ENCODE measurements around the gene SPATA7.
A peak's percentile ranks its signal among the peaks of the same experiment; 100 is the strongest.

SPATA7 gene

GRCh38 chr14:88439088-88439487 is 53.6 kb downstream of the SPATA7 start:
- Mint-ChIP-seq H3K4me3 (no peak overlapping the region), H3K9me3 (peaks cover 4% of the 10 kb centered on the region), H3K27ac (no peak overlapping the region), H3K27me3 (no peaks in the 10 kb centered on the region), H3K36me3 (ENCODE audit: low read depth) (peaks cover 8% of the 10 kb centered on the region), H3K4me1 (no peaks in the 10 kb centered on the region)
- DNase-seq = no peak
- ATAC-seq = no peak

DNA sequence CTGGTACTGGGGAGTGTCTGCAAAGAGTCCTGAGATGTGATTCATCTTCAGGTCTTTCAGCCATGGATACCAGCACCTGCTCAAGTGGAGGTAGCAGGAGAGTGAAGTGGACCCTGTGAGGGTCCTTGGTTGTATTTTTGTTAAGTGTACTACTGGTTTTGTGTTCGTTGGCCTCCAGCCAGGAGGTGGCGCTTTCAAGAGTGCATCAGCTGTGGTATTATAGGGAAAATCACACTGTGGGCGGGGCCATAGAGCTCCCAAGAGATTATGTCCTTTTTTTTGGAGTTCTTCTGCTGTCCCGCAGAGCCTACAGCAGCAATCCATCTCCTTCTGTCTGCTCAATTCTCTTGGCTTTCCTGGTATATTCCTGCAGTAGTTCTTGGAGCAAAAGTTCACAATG is 66.8 kb downstream of the SPATA7 start:
- H3K27ac Mint-ChIP-seq = no peak overlapping the region
- DNase-seq = no peak
- peaks cover 12% of the 10 kb centered on the region for H3K9me3 Mint-ChIP-seq
- H3K36me3 Mint-ChIP-seq (ENCODE audit: low read depth) = peaks cover 41% of the 10 kb centered on the region
- H3K4me1 Mint-ChIP-seq = no peaks in the 10 kb centered on the region
- no peak overlapping the region for H3K4me3 Mint-ChIP-seq
- no peak for ATAC-seq
- H3K27me3 Mint-ChIP-seq = no peaks in the 10 kb centered on the region

DNA sequence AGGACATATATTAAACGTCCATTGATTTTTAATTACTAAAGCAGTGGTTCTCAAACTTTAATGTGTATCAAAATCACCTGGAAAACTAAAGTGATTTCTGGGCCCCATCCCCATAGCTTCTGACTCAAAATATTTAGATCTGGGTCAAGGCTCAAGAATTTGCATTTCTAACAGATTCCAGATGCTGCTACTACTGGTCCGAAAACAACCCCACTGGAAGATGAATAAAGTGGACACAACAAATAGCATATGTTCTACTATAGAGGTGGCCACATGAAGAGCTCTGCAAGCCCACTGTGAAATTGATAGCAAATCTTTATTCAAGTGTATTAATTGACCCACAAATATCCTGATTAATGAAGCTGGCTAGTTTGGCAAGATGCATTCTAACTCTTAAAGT is 69.4 kb downstream of the SPATA7 start:
- DNase-seq (no peak), ATAC-seq (no peak)
- Mint-ChIP-seq H3K36me3 (ENCODE audit: low read depth) (peaks cover 36% of the 10 kb centered on the region), H3K4me1 (no peaks in the 10 kb centered on the region), H3K4me3 (no peak overlapping the region), H3K9me3 (peaks cover 12% of the 10 kb centered on the region), H3K27ac (no peak overlapping the region), H3K27me3 (no peaks in the 10 kb centered on the region)

GRCh38 chr14:88463318-88463717 is 77.9 kb downstream of the SPATA7 start:
- no peak overlapping the region for H3K4me3 Mint-ChIP-seq
- H3K27me3 Mint-ChIP-seq = no peaks in the 10 kb centered on the region
- peaks cover 13% of the 10 kb centered on the region for H3K36me3 Mint-ChIP-seq (ENCODE audit: low read depth)
- no peak overlapping the region for H3K27ac Mint-ChIP-seq
- no peaks in the 10 kb centered on the region for H3K4me1 Mint-ChIP-seq
- peak; percentile 2 for DNase-seq
- ATAC-seq = no peak
- H3K9me3 Mint-ChIP-seq = peaks cover 5% of the 10 kb centered on the region

DNA sequence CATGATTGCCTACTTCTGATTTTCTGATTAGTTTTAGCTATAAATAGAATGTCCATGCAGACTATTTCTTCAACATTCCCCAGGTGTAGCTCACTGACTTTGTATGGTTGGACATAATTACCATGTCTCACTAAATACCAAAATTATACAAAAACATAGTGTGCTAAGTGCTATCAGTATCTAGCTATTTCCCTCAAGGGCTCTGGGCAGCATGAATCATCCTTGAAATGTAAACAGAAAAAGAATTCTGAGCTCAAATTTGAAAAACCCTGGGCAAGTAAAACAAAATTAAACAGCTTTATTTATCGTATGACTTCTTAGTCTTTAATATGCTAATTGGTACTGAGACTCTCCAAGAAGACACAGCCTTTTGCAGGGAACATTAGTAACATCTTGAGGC is 82.9 kb downstream of the SPATA7 start:
- H3K9me3 Mint-ChIP-seq = no peaks in the 10 kb centered on the region
- H3K36me3 Mint-ChIP-seq (ENCODE audit: low read depth) = no peaks in the 10 kb centered on the region
- H3K27me3 Mint-ChIP-seq = no peaks in the 10 kb centered on the region
- ATAC-seq (no peak), DNase-seq (no peak)
- no peak overlapping the region for H3K4me3 Mint-ChIP-seq
- no peak overlapping the region for H3K27ac Mint-ChIP-seq
- no peaks in the 10 kb centered on the region for H3K4me1 Mint-ChIP-seq

DNA sequence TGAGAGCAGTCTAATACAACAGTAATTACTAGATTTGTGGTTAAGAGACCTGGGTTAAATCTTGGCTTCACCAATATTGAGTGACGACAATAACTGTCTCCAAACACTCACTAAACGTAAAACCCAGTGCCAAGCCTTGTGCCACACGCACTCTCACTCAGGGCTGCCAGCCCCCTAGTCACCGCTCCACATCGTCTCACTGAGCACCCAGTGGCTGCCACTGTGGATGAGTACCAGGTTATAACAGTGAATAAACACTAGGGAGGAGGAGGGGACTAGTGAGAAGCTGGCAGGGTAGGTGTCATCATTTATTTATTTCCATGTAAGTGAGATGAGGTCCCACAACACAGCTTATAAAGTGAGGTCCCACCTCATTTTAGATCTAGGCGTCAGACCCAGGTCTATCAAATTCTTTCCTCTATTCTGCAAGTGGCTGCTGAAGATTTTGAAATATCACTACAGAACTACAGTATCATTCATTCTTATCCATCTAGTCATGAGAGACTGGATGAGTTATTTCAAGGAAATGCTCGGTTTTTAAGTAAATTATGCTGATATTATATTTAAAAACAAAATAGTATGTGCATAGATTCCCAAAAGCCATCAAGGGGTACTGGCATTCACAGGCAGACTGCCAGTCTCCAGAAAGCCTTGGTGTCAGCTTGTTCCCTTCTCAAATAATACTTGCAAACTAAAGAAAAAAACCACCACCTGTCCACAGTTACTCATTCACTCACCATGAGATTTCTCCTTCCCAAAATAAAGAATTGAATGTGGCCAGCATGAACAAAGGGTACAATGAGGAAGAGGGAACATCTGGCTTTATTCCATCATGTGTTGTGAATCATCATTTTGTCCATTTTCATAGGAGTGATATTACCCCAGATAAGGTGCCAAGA is 85.3 kb downstream of the SPATA7 start:
- no peak overlapping the region for H3K4me3 Mint-ChIP-seq
- H3K27ac Mint-ChIP-seq = no peak overlapping the region
- no peak for DNase-seq
- no peaks in the 10 kb centered on the region for H3K9me3 Mint-ChIP-seq
- no peaks in the 10 kb centered on the region for H3K27me3 Mint-ChIP-seq
- H3K36me3 Mint-ChIP-seq (ENCODE audit: low read depth) = no peaks in the 10 kb centered on the region
- no peaks in the 10 kb centered on the region for H3K4me1 Mint-ChIP-seq
- ATAC-seq = no peak

- Mint-ChIP-seq H3K4me1 (no peaks in the 10 kb centered on the region), H3K27ac (no peak overlapping the region), H3K36me3 (ENCODE audit: low read depth) (no peaks in the 10 kb centered on the region), H3K9me3 (no peaks in the 10 kb centered on the region), H3K27me3 (no peaks in the 10 kb centered on the region), H3K4me3 (no peak overlapping the region)
- no peak for DNase-seq
- no peak for ATAC-seq
Observed at GRCh38 chr14:88473791-88474190, 88.3 kb downstream of the SPATA7 start.

DNA sequence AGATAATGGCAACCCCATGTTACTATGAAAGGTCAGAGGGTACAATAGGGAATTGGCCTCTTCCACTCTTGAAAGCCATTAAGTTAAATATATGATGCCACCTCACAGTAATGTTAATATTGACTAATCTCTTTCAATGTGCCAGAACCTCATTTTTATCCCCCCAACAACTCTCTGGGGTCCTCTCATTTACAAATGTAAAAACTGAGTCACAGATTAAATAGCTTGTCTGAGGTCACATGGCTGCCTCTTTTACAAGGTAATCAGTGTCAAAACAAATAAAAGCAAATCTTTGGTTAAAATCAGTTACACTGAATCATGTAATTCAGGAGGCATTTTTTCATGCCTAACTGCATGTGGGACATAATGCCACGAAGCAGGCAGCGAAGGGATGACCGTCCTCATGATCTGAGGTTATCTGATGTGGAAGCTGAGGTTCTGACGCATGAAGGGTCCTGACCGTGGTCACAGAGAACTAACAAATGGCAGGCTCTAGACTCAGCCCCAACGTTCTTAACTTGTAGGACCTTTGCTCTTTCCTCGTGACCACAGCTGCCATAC is 90.8 kb downstream of the SPATA7 start:
- DNase-seq (no peak), ATAC-seq (no peak)
- H3K4me3 Mint-ChIP-seq = no peak overlapping the region
- H3K27ac Mint-ChIP-seq = no peak overlapping the region
- H3K36me3 Mint-ChIP-seq (ENCODE audit: low read depth) = no peaks in the 10 kb centered on the region
- no peaks in the 10 kb centered on the region for H3K27me3 Mint-ChIP-seq
- no peaks in the 10 kb centered on the region for H3K4me1 Mint-ChIP-seq
- no peaks in the 10 kb centered on the region for H3K9me3 Mint-ChIP-seq

GRCh38 chr14:88476825-88477224 is 91.4 kb downstream of the SPATA7 start:
- Mint-ChIP-seq H3K27ac (no peak overlapping the region), H3K36me3 (ENCODE audit: low read depth) (no peaks in the 10 kb centered on the region), H3K4me1 (no peaks in the 10 kb centered on the region), H3K4me3 (no peak overlapping the region), H3K9me3 (no peaks in the 10 kb centered on the region), H3K27me3 (no peaks in the 10 kb centered on the region)
- ATAC-seq (no peak), DNase-seq (no peak)

DNA sequence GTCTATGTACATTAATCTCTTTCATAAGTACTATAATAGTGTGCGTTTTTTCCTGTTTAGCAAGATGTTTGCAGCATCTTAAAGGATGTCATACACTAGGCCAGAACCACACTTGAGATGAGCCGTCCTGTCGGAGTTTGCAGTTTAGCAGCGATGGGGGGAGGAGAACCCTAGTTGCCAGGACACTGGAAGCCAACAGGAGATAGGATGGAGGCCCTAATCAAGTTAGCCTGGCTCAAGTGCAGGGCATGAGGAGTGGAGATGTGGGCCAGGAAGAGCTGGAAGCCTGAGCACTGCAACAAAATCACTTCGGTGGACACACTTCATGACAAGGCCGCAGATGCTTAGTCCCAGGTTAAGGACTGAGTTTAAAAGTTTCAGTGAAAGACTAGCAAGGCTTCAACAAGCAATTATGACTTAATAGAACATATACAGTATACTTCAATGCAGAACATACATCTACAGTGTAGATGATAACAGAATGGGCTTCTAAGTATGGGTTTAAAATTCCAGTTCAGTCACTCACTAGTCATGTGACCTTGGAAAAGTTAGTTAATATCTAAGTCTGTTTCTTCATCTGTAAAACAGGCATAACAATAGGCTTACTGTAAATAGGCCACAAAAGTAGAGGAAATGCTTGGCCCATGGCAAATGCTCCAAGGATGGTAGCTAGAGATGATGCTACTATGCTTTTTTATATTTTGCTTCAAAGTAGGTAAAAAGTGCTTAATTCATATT is 92.2 kb downstream of the SPATA7 start:
- Mint-ChIP-seq H3K9me3 (no peaks in the 10 kb centered on the region), H3K4me1 (no peaks in the 10 kb centered on the region), H3K27ac (no peak overlapping the region), H3K4me3 (no peak overlapping the region), H3K36me3 (ENCODE audit: low read depth) (no peaks in the 10 kb centered on the region), H3K27me3 (no peaks in the 10 kb centered on the region)
- DNase-seq (no peak), ATAC-seq (no peak)

GRCh38 chr14:88478931-88479330 is 93.5 kb downstream of the SPATA7 start:
- Mint-ChIP-seq H3K36me3 (ENCODE audit: low read depth) (no peaks in the 10 kb centered on the region), H3K27ac (no peak overlapping the region), H3K4me1 (no peaks in the 10 kb centered on the region), H3K4me3 (no peak overlapping the region), H3K9me3 (no peaks in the 10 kb centered on the region), H3K27me3 (peaks cover 6% of the 10 kb centered on the region)
- ATAC-seq (no peak), DNase-seq (no peak)

GRCh38 chr14:88479574-88479987 is 94.1 kb downstream of the SPATA7 start:
- H3K27me3 Mint-ChIP-seq = peaks cover 6% of the 10 kb centered on the region
- DNase-seq = no peak

GRCh38 chr14:88481059-88481458 is 95.6 kb downstream of the SPATA7 start:
- Mint-ChIP-seq H3K4me3 (no peak overlapping the region), H3K9me3 (no peaks in the 10 kb centered on the region), H3K27me3 (peaks cover 7% of the 10 kb centered on the region), H3K36me3 (ENCODE audit: low read depth) (no peaks in the 10 kb centered on the region), H3K27ac (no peak overlapping the region), H3K4me1 (no peaks in the 10 kb centered on the region)
- DNase-seq = no peak
- no peak for ATAC-seq

More at GRCh38 chr14:88479574-88479987, 94.1 kb downstream of the SPATA7 start:
- Mint-ChIP-seq H3K27ac (no peak overlapping the region), H3K36me3 (ENCODE audit: low read depth) (no peaks in the 10 kb centered on the region), H3K4me1 (no peaks in the 10 kb centered on the region), H3K4me3 (no peak overlapping the region), H3K9me3 (no peaks in the 10 kb centered on the region)
- ATAC-seq = no peak

GRCh38 chr14:88481794-88482193 is 96.3 kb downstream of the SPATA7 start:
- H3K4me3 Mint-ChIP-seq = no peak overlapping the region
- H3K9me3 Mint-ChIP-seq = no peaks in the 10 kb centered on the region
- DNase-seq (no peak), ATAC-seq (no peak)
- H3K36me3 Mint-ChIP-seq (ENCODE audit: low read depth) = no peaks in the 10 kb centered on the region
- H3K27ac Mint-ChIP-seq = no peak overlapping the region
- no peaks in the 10 kb centered on the region for H3K4me1 Mint-ChIP-seq
- H3K27me3 Mint-ChIP-seq = peaks cover 7% of the 10 kb centered on the region

GRCh38 chr14:88482524-88482923 is 97.1 kb downstream of the SPATA7 start:
- no peak for DNase-seq
- H3K27me3 Mint-ChIP-seq = peaks cover 7% of the 10 kb centered on the region
- H3K36me3 Mint-ChIP-seq (ENCODE audit: low read depth) = no peaks in the 10 kb centered on the region
- H3K4me1 Mint-ChIP-seq = no peaks in the 10 kb centered on the region
- no peaks in the 10 kb centered on the region for H3K9me3 Mint-ChIP-seq
- H3K27ac Mint-ChIP-seq = no peak overlapping the region
- no peak overlapping the region for H3K4me3 Mint-ChIP-seq
- ATAC-seq = no peak
